ENCODE data around the gene KLF11.

DNA sequence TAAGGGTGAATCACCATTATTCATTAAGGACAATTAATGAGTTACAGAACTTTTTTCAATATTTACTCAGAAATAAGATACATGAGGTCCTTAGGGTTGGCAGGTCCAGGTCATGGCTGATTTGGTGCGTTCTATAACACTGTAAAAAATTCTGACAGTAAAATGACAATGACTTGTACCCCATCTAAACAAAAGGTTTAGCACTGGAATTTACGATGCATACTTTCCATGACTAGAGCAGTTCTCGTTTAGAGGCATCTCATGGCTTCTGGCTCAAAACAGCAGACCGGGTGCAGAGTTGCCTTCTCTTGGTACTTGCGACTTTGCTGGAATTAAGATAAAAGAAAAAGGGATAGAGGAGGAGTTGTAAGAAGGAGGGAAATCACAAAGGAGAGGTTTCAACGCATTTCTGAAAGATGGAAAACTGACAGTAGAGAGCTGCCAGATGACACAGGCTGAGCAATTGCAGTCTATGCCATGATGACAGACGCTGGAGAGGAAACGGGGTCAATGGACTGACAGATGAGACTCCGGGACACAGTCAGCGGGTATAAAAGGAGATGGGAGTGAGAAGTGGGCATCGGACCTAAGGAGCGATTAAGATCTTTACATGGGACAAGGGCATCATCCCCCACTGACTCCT lies 41.0 kb downstream of the KLF11 start:
- no peak for TF ChIP-seq EZH2 (optimal IDR thresholded peaks at IDR 0.05; ENCODE audit: low read depth, low read length)
- TF ChIP-seq, protein P1, sequence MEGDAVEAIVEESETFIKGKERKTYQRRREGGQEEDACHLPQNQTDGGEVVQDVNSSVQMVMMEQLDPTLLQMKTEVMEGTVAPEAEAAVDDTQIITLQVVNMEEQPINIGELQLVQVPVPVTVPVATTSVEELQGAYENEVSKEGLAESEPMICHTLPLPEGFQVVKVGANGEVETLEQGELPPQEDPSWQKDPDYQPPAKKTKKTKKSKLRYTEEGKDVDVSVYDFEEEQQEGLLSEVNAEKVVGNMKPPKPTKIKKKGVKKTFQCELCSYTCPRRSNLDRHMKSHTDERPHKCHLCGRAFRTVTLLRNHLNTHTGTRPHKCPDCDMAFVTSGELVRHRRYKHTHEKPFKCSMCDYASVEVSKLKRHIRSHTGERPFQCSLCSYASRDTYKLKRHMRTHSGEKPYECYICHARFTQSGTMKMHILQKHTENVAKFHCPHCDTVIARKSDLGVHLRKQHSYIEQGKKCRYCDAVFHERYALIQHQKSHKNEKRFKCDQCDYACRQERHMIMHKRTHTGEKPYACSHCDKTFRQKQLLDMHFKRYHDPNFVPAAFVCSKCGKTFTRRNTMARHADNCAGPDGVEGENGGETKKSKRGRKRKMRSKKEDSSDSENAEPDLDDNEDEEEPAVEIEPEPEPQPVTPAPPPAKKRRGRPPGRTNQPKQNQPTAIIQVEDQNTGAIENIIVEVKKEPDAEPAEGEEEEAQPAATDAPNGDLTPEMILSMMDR (IDR thresholded peaks at IDR 0.05; ENCODE audit: low read length) = no peak

Measured in MM.1S (cell line).